Muscle of back (tissue), 11 donors: ENCODE results near the gene RETREG2. TPM values are rescaled to one million over a fixed set of nuclear protein-coding genes. Genes with fewer than 3 reads are reported as not detected.
"Not testable (repeated sequence)": the region's sequence is repeated elsewhere in the genome, so short reads cannot be mapped to it uniquely, and the experiment has no call there.

Experiments
- DNase-seq, 3 donors: peaks; one replicate each; pipeline versions ENCODE4 v3.0.0 to v3.0.0-alpha.2; 2013
- polyA plus RNA-seq, 10 donors: library from polyadenylated mRNA; unstranded; fragments of 120-200 nt; gene quantifications; one replicate each; pipeline ENCODE4 v1.2.1, GENCODE V29; 2013; ENCODE audit not compliant: insufficient read length in 10 of 10

The RETREG2 gene
- polyA plus RNA-seq, 10 donors: 38.3 to 56.9 (median 41.7) TPM

GRCh38 chr2:219183151-219183772 is 5.2 kb downstream of the RETREG2 start:
- DNase-seq: no peak

GRCh38 chr2:219184121-219184520 is 6.0 kb downstream of the RETREG2 start:
- no peak for DNase-seq

- DNase-seq: no peak
Observed at GRCh38 chr2:219186754-219187456, 8.8 kb downstream of the RETREG2 start.

DNA sequence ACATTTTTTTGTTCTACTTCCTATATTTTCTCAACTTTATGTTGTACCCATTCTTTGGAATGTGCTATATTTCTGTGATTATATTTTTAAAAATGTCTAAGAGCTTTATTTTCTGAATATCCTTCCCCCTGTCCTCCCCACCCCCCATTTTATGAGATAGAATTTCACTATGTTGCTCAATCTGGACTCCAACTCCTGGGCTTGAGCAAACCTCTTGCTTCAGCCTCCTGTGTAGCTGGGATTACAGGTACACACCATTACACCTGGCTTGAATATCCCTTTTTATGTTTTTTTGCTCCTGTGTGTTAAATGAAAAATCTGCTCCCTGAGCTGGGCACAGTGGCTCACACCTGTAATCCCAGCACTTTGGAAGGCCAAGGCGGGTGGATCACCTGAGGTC is 19.3 kb downstream of the RETREG2 start:
- no peak for DNase-seq

DNA sequence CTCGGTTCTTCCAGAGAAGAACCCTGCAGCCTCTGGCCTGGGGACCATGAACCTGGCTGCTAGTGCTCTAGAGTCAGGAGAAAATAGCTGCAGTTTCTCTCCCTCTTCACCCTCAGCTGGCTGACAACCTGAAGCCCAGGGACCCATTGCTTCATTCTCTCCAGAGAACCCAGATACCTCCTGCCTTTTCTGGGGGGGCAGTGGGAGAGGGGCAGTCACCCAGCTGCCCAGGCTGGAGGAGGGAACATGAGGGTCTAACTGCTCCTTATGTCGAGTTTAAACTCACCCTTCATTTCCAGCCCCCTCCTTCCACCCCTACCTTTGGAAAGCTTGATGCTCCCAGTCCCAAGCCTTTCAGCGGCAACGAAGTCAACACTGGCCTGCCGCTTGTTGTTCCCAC is 20.9 kb downstream of the RETREG2 start:
- no peak for DNase-seq

DNA sequence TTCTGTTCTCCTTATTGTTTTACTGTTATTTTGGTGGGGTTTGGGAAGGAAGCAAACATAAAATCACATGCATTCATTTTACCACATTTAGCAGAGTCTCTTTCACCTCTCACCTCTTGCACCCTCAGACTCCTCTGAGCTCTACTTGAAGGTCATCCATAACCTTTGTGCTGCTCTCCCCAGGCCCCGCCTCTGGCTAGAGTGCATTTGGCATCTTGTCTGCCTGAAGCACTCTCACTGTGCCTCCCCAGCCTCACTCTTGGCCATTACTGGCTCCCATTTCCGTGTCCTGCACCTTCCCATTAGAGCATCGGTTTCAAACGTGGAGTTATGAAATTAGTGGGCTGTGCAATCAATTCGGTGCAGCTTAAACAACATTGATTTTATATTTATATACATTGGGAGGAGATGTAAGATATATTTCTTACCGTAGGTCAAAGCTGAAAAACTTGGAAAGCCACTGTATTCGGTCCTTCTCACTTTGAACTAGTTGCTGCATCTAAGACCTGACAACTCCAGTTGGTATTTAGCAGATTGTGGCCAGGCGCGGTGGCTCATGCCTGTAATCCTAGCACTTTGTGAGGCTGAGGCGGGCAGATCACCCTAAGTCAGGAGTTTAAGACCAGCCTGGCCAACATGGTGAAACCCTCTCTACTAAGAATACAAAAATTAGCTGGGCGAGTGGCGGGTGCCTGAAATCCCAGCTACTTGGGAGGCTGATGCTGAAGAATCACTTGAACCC is 21.6 kb downstream of the RETREG2 start:
- no peak for DNase-seq

- not testable (repeated sequence) for DNase-seq
Observed at GRCh38 chr2:219200502-219201326, 22.6 kb downstream of the RETREG2 start.

GRCh38 chr2:219201331-219201730 is 23.3 kb downstream of the RETREG2 start:
- DNase-seq: not testable (repeated sequence)

DNA sequence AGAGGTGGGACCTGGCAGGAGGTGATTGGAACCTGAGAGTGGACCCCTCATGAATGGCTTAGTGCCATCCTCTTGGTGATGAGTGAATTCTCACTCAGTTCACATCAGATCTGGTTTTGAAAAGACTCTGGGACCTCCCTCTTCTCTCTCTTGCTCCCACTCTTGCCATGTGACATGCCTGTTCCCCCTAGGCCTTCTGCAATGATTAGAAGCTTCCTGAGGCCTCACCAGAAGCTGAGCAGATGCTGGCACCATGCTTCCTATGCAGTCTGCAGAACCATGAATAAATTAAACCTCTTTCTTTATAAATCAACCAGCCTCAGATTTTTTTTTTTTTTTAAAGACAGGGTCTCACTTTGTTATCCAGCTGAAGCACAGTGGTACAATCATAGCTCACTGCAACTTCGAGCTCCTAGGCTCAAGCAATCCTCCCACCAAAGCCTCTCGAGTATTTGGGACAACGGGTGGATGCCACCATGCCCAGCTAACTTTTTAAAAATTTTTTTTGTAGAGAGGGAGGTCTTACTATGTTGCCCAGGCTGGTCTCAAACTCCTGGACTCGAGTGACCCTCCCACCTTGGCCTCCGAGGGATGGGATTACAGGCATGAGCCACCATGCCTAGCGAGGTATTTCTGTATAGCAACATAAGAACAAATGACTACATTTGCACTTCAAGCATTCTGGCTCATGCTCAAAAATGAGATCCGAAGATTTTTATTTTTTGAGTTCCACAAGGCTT is 26.5 kb downstream of the RETREG2 start:
- no peak for DNase-seq

GRCh38 chr2:219205165-219205538 is 27.1 kb downstream of the RETREG2 start:
- DNase-seq: no peak

- no peak for DNase-seq
Observed at GRCh38 chr2:219205981-219206327, 27.9 kb downstream of the RETREG2 start.

GRCh38 chr2:219206328-219207133 is 28.5 kb downstream of the RETREG2 start, which contains the start of gene ZFAND2B:
ZFAND2B (plus strand) TSS chr2:219206782; CDS start chr2:219206988, 206 bp downstream.
- DNase-seq: peak; percentile 96 to 99 (median 98)

DNA sequence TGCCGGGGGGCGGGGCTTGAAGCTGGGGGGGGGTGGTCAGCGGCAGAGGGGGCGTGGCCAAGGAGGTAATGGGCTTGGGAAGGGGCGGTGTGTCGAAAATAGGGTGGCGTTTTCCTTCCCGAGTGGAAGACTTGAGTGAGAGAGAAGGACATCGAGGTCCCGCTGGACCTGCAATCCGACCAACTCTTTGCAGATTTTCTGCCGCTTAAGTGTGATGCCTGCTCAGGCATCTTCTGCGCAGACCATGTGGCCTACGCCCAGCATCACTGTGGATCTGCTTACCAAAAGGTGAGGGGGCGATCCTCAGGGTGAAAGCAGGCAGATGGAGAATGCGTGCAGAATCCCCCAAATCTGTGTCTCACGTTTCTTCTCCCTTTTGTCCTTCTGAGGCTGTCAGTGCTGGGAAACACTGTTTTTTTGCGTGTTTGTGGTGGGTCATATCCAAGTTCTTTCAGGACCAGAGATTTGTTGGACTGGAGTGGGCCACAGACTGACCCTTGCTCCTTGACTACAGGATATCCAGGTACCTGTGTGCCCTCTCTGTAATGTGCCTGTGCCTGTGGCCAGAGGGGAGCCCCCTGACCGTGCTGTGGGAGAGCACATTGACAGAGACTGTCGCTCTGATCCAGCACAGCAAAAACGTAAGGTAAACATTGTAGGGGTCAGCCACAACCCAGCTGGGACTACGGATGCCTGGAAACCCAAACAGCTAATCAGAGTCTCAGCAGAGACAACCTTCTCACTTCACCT is 29.2 kb downstream of the RETREG2 start:
- no peak for DNase-seq

DNA sequence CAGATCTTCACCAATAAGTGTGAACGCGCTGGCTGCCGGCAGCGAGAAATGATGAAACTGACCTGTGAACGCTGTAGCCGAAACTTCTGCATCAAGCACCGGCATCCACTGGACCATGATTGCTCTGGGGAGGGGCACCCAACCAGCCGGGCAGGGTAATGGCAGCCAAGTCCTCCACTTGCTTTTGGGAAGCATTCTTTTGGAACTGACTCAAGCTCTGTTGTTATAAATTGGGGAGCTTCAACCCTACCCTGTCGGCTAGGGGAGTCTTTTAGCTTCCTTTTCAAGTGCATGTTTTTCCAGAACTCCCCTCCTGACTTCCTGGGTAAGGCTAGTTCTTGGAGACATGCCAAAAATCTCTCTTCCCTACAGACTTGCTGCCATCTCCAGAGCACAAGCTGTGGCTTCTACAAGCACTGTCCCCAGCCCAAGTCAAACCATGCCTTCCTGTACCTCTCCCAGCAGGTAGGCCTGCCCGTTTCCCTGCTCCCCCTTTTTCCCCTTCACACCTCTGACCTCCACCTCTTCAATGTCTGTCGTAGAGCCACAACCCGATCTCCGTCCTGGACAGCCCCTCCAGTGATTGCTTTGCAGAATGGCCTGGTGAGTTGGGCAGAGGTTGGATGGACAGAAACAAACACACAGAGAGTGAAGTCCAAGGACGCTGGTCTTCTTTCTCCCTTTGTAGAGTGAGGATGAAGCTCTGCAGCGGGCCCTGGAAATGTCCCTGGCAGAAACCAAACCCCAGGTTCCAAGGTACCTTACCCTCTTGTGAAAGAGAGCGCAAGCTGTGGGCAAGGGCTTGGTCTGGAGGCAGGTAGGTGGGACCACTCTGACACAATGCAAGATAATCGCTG is 30.0 kb downstream of the RETREG2 start:
- no peak for DNase-seq

DNA sequence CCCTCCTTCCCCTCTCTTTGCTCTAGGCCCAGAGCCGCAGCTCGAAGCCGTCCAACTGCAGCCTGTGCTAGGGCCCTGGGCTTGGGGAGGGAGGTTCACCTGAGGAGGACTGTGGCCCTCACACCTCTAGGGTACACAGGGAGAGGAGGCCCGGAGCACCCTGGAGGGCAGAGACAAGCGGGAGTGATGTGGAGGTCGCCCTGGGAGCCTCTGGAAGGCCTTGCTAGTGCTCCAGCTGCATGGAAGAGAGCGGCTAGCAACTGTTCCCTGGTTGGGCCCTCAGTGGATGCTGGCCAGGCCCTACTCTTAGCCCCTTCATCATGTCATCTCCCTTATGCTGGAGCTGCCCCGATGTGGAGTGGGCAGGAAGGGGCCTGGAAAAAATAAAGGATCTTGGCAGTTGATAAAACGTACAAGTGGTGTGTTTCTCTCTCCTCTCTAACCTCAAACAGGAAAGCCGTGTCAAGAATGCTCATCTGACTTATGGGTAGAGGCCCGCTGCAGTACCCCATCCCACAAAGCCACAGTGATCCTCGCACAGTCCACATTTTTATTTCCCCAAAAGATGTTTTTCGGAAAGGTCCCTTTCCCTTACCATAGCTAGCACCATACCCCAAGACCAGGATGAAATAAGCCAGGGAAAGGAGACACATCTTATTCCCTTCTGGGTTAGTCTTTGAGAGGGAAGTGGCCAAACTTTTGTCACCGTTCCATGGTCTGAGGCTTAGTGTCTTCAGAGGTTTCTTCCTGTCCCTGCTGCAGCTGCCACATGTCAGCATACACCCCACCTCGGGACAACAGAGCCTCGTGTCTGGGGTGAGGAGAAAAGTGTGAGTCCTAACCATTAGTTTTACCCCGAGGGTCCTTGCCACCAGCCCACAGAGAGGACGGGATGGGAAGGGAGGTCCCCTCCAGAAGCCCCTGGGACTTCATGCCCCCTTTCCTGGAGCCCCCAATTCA is 31.4 kb downstream of the RETREG2 start:
- no peak for DNase-seq

- no peak for DNase-seq
Observed at GRCh38 chr2:219210196-219210885, 32.3 kb downstream of the RETREG2 start.

GRCh38 chr2:219210886-219211362 is 32.8 kb downstream of the RETREG2 start:
- no peak for DNase-seq
